GM15510 (cell line): Measurements from ENCODE around the gene CFI.

Source experiments
- POLR2A ChIP-seq: IDR thresholded peaks from 3 replicates; pipeline ENCODE4 v1.6.1; 2011; ENCODE audit warnings: borderline replicate concordance; ENCODE audit not compliant: insufficient read length; ENCODE audit errors: extremely low read depth

Gene CFI

DNA sequence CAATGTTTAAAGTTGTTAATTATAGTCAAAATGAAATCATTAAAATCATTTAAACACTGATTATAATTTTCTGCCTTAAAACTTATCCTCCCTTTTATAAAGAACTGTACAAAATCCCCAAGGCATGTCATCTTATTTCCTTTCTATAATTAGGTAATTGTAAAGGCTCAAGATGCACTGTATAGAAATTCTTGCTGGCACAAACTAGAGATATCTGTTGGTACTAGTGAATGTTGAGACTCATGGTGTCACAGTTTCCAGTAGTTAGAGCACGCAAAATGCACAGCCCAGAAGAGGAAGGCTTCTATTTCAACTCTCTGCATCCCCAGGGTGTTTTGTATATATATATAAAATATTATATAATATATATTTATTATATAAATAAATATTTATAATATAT, 49.3 kb downstream of the CFI start:
- TF ChIP-seq POLR2A = no peak

DNA sequence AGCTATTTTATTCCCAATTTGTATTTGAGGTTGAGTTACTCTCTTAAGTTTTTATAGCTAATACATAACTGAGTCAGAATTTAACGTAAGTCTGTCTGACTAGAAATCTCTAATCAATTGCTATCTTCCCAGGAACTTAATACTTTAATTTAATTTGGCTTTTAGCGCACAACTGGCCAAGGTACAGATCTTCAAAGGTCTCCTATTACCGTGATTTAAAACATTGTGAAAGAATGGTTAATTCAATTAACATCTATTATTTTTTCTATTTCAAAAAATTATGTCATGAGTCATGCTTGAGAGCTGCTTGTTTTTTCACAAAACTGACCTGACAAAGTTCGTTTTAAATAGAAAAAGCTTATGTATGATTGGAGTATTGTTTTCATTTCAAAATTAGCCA, 49.9 kb downstream of the CFI start:
- no peak for TF ChIP-seq POLR2A

DNA sequence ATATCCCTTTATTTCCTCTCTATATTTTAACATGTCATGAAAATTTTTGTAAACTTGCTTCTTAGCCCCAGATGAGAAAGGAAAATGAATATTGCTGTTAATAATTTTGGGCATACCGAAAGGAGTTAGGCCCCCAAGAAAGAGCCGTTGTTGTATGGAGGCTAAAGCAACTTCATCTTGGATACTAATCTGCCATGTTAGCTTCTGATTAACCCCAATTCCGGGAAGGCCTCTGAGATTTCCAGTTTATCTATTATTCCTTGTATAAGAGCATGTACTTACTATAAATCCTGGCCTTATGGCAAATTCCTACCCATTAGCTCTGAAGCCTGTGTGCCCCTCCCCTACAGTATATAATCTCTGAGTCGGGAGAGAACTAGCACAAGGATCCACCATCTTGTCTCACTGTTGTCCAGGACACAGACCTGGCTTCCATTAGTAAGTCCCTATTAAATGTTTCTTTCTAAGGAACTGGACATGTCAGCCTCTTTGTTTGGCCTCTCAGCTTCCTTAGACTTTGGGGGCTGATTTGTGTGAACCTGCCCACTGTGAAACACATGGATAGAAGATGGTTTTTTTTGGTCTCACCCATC, 51.1 kb downstream of the CFI start:
- TF ChIP-seq POLR2A = no peak

DNA sequence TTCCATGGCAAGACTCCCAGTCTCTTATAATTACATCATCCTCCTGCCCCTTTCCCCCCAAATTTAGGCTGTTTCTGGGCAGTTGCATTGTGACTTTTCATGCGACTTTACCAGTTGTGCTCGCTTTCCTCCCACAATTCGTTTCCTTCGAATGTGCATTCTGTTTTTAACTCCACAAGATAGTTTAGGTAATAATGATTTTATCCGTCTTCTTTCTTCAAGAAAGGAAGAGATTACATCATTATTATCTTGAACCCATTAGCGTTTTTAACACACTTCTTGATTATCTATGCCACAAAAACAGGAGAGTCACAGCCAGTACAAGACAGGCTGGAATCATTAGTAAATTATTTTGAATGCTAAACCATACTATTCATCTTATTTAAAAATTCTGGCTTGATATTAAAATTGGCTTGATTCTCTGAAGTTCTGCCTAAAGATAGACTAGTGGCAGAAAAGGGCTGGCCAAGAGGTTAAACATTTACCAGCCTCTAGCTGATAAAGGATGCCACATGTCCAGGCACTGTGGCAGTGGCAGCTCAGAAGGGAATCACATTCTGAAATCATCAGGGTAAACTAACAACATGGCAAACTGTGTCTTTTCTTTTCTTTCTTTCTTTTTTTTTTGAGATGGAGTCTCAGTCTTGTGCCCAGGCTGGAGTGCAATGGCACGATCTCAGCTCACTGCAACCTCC, 52.3 kb downstream of the CFI start:
- TF ChIP-seq POLR2A = no peak

DNA sequence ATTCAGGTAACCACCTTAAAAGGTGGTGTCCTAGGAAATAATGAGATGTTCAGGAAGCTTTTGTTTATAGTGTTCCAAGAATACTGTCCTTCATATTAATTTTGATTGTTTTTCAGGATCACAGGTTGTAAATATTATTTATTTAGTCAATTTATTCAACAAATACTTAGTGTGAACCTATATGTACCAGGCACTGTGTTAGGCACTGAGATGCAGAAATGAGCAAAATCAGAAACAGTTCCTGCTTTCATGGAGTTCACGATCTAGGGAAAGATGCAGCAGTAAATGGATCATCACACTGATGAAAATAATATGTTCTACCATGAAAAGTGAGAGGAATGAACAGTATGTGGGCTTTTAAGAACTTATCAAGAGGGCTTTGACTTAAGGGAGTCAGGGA, 53.7 kb downstream of the CFI start:
- TF ChIP-seq POLR2A = no peak

DNA sequence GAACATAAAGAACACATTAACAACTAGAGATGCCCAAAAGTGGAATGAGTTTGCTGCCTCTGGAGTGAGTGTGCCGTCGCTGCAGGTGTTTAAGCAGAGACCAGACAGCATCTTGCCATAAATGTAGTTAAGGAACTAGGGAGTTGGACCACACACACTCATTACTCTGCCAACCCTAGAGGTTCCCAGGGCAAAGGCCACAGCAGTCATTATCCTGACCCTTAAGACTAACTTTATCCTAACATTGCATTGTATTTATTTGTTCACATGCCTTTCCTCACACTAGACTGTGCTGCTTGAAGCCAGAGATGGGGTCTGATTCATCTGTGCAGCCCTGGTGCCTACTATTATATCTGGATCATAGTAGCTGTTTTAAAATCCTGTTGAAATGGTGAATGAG, 55.1 kb downstream of the CFI start:
- no peak for TF ChIP-seq POLR2A

DNA sequence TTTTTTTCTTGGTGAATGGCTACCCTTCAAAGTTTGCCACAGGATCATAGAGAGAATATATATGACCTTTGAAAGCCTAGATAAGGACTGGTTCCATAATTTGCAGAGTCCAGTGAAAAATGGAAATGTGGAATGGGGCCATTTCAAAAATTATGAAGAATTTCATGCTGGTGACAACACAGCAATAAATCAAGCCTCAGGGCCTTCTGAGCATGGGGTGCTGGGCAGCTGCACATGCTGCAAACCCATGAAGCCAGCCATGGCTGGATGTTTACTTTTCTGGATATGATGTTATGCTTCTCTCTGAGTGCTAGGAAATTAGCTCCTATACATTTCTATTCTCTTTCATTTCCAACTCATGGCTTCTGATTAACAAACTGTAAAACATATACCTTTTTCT, 56.0 kb downstream of the CFI start:
- no peak for TF ChIP-seq POLR2A

DNA sequence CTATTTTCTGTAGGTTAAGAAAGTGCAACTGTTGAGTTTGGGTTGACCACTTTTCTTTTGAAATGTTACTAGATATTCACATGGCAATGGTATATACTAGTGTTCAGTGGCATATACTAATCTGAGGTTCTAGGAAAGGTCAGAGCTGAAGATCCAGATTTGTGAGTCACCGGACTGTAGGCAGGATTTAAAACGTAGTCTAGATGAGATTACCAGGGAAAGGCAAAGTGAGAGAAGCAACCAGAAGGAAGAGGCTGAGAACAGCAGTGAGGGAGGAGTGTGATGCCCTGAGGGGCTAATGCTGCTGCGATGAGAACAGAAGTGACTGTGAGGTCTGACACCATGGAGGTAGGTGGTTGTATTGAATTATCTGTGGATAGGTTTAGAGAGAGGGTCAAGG, 62.3 kb downstream of the CFI start:
- TF ChIP-seq POLR2A = no peak

DNA sequence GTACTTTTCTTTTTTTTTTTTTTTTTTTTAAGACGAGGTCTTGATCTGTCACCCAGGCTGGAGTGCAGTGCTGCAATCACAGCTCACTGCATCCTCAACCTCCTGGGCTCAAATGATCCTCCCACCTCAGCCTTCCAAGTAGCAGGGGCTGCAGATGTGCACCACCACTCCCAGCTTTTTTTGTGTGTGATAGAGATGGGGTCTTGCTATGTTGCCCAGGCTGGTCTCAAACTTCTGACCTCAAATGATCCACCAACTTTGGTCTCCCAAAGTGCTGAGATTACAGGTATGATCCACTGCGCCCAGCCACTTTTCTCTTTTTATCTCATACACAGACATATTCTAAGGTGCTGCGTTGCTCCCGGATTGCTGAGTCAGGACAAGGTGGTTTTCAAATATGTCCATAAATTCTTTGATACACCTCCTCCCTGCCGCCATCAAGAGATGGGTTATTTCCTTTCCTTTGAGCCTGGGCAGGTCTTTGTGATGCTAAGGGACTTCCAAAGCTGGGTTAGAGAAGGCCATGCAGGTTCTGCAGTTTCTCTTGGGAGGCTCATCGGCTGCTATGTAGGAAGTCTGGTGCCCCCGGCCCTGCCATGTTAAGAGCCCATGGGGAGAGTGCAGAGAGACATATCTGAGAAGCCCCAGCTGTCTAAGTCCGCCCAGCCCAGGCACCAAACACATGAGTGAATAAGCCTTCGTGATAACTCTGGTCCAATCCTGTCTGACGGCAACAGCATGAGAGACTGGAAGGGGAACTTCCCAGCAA, 63.5 kb downstream of the CFI start:
- no peak for TF ChIP-seq POLR2A

DNA sequence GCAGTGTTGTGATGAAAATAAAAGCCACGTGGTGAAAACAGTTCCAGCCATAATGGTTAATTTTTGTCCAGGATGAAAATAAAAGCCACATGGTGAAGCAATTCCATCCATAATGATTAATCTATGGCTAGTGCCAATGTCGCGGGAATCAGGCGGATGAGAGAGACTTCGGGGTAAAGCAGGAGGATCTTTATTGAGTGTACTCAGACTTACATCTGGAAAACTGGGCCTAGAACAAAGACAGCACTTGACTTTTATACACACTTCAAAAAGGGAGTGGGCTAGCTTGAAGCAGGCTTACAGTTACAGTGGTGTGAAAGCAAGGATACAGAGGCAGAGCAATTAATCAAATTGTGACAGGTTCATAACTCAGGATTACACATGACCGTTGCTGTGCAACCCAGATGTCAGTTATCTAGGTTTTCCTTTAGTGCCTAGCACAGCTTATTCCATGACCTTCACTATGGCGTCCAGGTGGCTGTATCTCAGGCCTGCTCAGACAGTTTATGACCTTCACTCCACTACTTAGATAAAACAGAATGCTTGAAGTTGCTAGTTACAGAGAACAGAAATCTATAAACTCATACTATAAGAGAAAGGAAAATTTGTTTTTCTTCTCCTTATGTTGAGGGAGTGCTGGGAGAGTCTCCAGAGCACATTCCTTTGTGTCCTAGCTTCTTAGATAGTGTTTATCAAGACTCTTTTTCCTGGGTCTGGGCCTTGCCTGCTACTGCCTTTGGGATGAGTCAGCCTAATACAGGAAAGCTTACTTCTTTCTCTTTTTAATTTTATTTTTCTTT, 66.0 kb downstream of the CFI start:
- no peak for TF ChIP-seq POLR2A

DNA sequence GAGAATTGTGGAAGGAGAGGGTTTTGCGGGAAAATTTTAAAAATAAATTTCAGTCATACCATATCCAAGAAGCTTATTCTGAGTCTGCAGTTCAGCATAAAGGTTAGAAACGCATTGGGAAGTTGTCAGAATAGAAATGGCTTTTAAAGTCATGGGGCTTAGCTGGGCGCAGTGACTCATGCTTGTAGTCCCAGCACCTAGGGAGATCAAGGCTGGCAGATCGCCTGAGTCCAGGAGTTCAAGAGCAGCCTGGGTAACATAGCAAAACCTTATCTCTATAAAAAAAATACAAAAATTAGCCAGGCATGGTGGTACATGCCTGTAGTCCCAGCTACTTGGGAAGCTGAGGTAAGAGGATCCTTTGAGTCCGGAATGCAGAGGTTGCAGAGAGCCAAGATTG, 68.1 kb downstream of the CFI start:
- no peak for TF ChIP-seq POLR2A

DNA sequence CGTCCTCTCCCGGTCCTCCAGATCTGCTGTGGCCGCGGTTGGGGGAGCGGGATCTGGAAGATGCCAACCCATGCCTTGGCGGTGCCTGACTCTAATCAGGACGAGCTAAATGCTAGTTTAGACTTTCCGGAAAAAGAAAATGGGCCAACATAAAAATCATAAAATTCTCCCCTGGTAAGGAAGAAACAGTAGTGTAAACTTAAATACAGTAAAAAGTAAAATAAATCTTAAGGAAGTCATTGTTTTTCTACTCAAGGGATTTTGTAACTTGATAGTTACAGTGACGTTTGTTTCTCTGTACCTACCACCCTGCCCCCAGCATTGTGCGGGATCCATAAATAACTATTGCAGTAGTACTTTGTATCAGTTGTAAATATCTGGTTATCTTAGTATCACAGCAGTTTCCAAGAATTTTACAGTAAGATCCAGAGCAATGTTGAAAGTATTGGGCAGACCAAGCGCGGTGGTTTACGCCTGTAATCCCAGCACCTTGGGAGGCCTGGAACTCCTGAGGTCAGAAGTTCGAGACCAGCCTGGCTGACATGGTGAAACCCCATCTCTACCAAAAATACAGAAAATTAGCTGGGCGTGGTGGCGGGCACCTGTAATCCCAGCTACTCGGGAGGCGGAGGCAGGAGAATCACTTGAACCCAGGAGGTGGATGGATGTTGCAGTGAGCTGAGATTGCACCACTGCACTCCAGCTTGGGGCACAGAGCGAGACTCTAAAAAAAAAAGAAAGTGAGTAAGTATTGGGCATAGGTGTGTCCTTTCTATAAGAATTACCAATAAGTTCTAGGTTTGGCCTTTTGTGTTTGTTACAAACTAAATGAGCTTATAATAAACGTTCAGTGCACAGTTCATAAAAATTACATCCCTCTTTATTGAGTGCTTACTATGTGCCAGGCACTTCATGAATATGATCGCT, 70.9 kb downstream of the CFI start:
- no peak for TF ChIP-seq POLR2A

DNA sequence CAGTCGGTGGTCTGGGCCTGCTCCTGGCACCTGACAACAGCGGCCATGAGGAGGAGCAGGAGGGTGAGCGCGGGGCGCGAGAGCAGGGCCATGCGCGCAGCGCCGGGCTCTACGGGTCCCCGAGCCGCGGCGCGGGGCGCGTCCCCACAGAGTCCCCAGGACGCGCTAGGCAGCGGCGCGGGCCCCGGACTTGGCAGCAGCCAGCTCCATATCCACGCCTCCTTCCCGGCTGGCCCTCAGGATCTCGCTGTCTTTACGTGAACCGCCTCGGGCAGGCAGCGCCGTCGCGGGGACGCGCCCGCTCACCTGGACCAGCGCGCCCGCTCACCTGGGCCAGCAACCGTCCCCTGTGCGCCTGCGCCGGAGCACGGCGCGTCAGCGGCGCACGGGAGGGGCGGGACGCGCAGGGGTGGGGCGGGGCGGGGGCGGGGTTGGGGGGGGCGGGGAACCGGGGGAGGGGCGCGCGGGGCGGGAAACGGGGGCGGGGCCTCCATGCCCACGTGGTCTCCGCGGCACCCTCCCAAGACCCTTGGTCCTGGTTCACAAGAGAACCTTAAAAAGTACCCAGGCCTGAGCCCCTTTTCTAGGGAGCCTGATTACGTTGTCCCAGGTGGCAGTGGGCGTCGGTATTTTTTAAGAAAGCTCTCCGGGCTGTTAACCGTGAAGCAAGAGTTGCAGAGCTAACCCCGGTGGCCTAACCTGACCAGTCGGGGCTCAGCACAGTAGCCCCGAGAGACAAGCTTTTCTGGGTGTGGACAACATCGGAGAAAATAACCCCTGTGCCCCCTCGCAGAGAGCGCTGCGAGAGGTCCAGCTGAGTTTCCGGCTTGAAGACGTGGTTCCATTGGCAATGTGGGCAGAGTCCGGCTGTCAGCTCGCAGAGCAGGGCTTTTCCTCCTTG, 71.8 kb downstream of the CFI start, which contains the start of gene PLA2G12A:
PLA2G12A (minus strand) TSS at position 353 of the 901 bp plus-strand sequence; CDS start at position 92, 261 bp downstream.
- peak; percentile 76 for TF ChIP-seq POLR2A

DNA sequence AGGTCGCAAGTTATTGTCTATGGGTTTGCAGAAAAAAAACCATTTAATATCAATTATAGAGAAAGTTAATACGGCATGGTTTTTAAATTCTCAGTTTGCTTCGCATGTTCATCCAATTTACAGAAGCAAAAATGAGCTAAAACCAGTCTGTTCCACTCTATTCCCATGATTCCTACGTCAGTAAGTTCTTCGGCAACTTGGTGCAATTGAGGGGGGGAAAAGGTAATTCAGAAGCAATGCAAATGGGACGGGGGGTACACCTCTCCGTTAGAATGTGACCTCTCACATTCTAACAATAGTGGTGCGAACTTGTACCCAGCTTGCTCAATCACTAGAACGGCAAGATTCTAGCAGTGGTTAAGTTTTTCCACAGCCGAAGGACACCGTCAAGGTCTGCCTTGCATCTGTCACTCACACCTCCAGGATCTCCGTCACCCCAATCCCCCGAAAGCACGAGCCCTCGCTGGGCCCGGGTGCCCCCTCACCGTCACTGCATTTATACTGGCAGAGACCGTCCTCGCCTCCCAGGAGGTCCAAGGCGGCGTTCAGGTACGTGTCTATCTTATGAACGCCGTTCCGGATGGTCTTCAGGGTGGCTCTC, 72.6 kb downstream of the CFI start:
- no peak for TF ChIP-seq POLR2A
